Measurements from ENCODE around the gene TELO2. TPM values are rescaled to one million over a fixed set of nuclear protein-coding genes. Genes with fewer than 3 reads are reported as not detected.

TELO2 gene
- total RNA-seq, 3 donors from 2014 or later, result 15.2 to 27.5 (median 23.9) TPM

- H3K36me3 ChIP-seq, result no peaks in the 10 kb centered on the region
- intact Hi-C loops (cut with DNase I; ENCODE audit: low total_unique reads), result loop anchor here (10.0 kb wide), 1 partner anchor 120 kb away; the partner anchor contains the start of gene UNKL
- no peaks in the 10 kb centered on the region for H3K9me3 ChIP-seq
- peak overlapping the region; percentile 84 to 97 for H3K27ac ChIP-seq
- peak overlapping the region; percentile 68 to 91 (median 72) for H3K4me3 ChIP-seq
- H3K27me3 ChIP-seq, result no peaks in the 10 kb centered on the region
- no peak for TF ChIP-seq POLR2AphosphoS5 (IDR thresholded peaks at IDR 0.05)
- TF ChIP-seq, protein P1, sequence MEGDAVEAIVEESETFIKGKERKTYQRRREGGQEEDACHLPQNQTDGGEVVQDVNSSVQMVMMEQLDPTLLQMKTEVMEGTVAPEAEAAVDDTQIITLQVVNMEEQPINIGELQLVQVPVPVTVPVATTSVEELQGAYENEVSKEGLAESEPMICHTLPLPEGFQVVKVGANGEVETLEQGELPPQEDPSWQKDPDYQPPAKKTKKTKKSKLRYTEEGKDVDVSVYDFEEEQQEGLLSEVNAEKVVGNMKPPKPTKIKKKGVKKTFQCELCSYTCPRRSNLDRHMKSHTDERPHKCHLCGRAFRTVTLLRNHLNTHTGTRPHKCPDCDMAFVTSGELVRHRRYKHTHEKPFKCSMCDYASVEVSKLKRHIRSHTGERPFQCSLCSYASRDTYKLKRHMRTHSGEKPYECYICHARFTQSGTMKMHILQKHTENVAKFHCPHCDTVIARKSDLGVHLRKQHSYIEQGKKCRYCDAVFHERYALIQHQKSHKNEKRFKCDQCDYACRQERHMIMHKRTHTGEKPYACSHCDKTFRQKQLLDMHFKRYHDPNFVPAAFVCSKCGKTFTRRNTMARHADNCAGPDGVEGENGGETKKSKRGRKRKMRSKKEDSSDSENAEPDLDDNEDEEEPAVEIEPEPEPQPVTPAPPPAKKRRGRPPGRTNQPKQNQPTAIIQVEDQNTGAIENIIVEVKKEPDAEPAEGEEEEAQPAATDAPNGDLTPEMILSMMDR (IDR thresholded peaks at IDR 0.05), result no peak
- no peak for TF ChIP-seq POLR2A (IDR thresholded peaks at IDR 0.05)
- H3K4me1 ChIP-seq, result peaks cover 17 to 24% of the 10 kb centered on the region in 2 donors
- no peak for DNase-seq (ENCODE audit: low spot score in 2 of 2)
Measured at GRCh38 chr16:1534021-1535020, 41.2 kb downstream of the TELO2 start.

DNA sequence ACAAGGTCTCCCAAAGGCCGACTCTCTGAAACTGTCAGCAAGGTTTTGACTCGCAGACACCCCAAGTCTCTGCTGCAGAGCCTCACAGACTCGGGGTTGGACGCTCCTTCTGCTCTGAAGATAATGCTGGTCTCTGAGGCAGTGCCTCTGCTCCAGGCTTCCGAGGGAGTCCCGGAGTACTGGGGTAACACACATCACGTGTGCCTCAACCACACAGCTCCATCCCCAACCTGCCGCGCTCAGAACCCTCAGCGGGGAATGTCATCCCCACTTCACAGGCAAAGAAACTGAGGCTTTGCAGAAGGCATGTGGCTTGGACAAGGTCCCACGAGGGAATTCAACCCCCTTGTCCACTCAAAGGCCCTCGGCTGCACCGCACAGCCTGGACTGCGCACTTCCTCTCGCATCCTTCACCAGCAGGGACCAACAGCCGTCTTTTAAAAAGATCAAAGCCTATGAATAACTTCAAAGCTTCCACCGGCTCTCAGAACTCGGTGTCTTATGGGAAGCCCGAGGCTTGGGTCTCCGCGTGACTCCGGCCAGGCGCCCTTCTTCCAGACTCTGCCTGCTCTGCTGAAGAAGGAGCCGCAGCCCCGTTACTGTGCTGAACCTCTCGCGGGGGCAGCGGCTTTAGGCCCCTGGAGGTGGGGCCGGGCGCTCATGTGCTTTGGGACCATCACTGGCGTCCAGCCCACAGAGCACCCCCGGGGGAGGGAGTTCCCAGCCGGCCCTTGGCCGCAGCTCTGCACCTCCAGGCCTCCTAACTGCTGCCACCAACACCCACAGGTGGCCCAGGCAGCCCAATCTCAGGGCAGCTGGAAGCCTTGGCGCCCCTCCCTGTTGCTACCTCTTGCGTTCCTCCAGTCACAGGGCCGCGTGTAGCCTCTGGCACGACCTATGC, 42.5 kb downstream of the TELO2 start:
- H3K4me3 ChIP-seq, result peak overlapping the region; percentile 68 to 91 (median 72)
- TF ChIP-seq POLR2AphosphoS5 (IDR thresholded peaks at IDR 0.05) (no peak), POLR2A (IDR thresholded peaks at IDR 0.05) (no peak)
- TF ChIP-seq, protein P1 (IDR thresholded peaks at IDR 0.05), result no peak
- peak overlapping the region in 1 of 2 donors; percentile 97 for H3K27ac ChIP-seq
- H3K4me1 ChIP-seq, result peaks cover 17 to 22% of the 10 kb centered on the region in 2 donors
- no peaks in the 10 kb centered on the region for H3K27me3 ChIP-seq
- DNase-seq (ENCODE audit: low spot score in 2 of 2), result no peak
- intact Hi-C loops (cut with DNase I; ENCODE audit: low total_unique reads), result loop anchor here (10.0 kb wide), 1 partner anchor 121 kb away; the partner anchor contains the start of gene UNKL
- no peaks in the 10 kb centered on the region for H3K9me3 ChIP-seq
- no peaks in the 10 kb centered on the region for H3K36me3 ChIP-seq

GRCh38 chr16:1536601-1537000, 43.4 kb downstream of the TELO2 start:
- Histone ChIP-seq H3K4me3 (peak overlapping the region; percentile 68 to 91 (median 72)), H3K4me1 (peaks cover 12 to 14% of the 10 kb centered on the region in 2 donors), H3K27me3 (no peaks in the 10 kb centered on the region), H3K27ac (peak overlapping the region in 1 of 2 donors; percentile 7), H3K9me3 (no peaks in the 10 kb centered on the region), H3K36me3 (no peaks in the 10 kb centered on the region)
- intact Hi-C loops (cut with DNase I; ENCODE audit: low total_unique reads), result loop anchor here (10.0 kb wide), 1 partner anchor 122 kb away; the partner anchor contains the start of gene UNKL
- TF ChIP-seq, protein P1 (IDR thresholded peaks at IDR 0.05), result no peak
- no peak for TF ChIP-seq POLR2AphosphoS5 (IDR thresholded peaks at IDR 0.05)
- TF ChIP-seq POLR2A (IDR thresholded peaks at IDR 0.05), result no peak
- DNase-seq (ENCODE audit: low spot score in 2 of 2), result no peak

DNA sequence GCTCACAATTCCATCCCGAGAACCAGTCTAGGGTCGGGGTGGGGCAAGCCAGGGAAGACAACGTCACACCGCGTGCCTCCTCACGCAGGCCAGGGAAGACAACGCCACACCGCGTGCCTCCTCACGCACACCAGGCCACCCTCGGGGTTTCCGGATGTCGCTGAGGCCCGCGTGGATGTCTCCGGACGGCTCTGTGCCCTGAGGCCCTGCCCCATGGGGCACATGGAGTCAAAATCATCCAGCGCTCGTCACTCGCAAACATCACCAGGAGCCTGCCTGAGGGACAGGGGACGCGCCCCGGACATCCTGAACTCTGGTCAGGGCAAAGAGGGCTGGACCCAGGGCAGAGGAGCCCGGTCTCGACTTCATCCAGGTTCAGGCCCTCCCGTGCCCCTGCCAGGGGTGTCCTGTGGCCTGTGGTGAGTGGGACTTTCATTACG, 44.0 kb downstream of the TELO2 start:
- TF ChIP-seq, protein P1 (IDR thresholded peaks at IDR 0.05), result no peak
- TF ChIP-seq POLR2AphosphoS5 (IDR thresholded peaks at IDR 0.05) (no peak), POLR2A (IDR thresholded peaks at IDR 0.05) (no peak)
- intact Hi-C loops (cut with DNase I; ENCODE audit: low total_unique reads), result loop anchor here (10.0 kb wide), 1 partner anchor 122 kb away; the partner anchor contains the start of gene UNKL
- H3K4me3 ChIP-seq, result peak overlapping the region; percentile 68 to 91 (median 72)
- no peaks in the 10 kb centered on the region for H3K36me3 ChIP-seq
- DNase-seq (ENCODE audit: low spot score in 2 of 2), result no peak
- H3K4me1 ChIP-seq, result peaks cover 9% of the 10 kb centered on the region in 2 donors
- H3K9me3 ChIP-seq, result no peaks in the 10 kb centered on the region
- no peaks in the 10 kb centered on the region for H3K27me3 ChIP-seq
- peak overlapping the region in 1 of 2 donors; percentile 9 for H3K27ac ChIP-seq
